Caco-2 (cell line): Measurements from ENCODE around the gene PHETA1. TPM values are rescaled to one million over a fixed set of nuclear protein-coding genes. Genes with fewer than 3 reads are reported as not detected.
"Not testable (repeated sequence)": the region's sequence is repeated elsewhere in the genome, so short reads cannot be mapped to it uniquely, and the experiment has no call there.

Source experiments
- BruUV-seq: library from RNA; stranded (reverse); fragments of 400-500 nt; replicated peaks from 2 replicates; lab custom pipeline; 2021; lab: Mats Ljungman, UMichigan
- CTCF ChIA-PET: fragments of 300-600 bp; sonication (Branson Sonifier 250); formaldehyde crosslinking; loops from one replicate; lab custom pipeline; 2022; ENCODE audit warnings: antibody characterized with exemption; lab: Charles Lee
- POLR2A ChIA-PET: fragments of 300-600 bp; sonication (Branson Sonifier 250); formaldehyde crosslinking; loops from one replicate; lab custom pipeline; 2022; ENCODE audit warnings: antibody characterized with exemption; lab: Charles Lee
- DNase-seq, 2 experiments: peaks; one replicate each; pipeline versions ENCODE4 v3.0.0 to v3.0.0-alpha.2; 2020 to 2022
- H3K27me3 ChIP-seq: replicated peaks from 2 replicates; pipeline ENCODE4 v1.6.0; 2011; ENCODE audit warnings: low read length; ENCODE audit not compliant: control insufficient read depth, insufficient read depth
- H3K36me3 ChIP-seq: 2 replicates; pipeline ENCODE4 v1.5.1; 2011; ENCODE audit warnings: low read length; ENCODE audit not compliant: control insufficient read depth, insufficient read depth
- H3K4me1 ChIP-seq: fragments of 250-450 bp; sonication (Bioruptor Pico); 2 replicates; pipeline ENCODE4 v1.5.1; 2020; ENCODE audit warnings: mild to moderate bottlenecking
- H3K4me3 ChIP-seq: 2 replicates; pipeline ENCODE4 v1.5.1; 2011; ENCODE audit warnings: low read depth, mild to moderate bottlenecking, control low read depth, low read length
- H3K9me3 ChIP-seq: fragments of 250-450 bp; sonication (Bioruptor Pico); 2 replicates; pipeline ENCODE4 v1.5.1; 2020; ENCODE audit warnings: mild to moderate bottlenecking, moderate library complexity
- H3K27ac Mint-ChIP-seq: one replicate; pipeline ENCODE4 v1.8.0; 2022; ENCODE audit warnings: mixed read lengths; ENCODE audit not compliant: unreplicated experiment
- H3K27me3 Mint-ChIP-seq: one replicate; pipeline ENCODE4 v1.8.0; 2022; ENCODE audit warnings: mixed read lengths; ENCODE audit not compliant: insufficient read depth, unreplicated experiment
- H3K36me3 Mint-ChIP-seq: one replicate; pipeline ENCODE4 v1.8.0; 2022; ENCODE audit warnings: mild to moderate bottlenecking, mixed read lengths; ENCODE audit not compliant: insufficient read depth, unreplicated experiment
- H3K4me1 Mint-ChIP-seq: one replicate; pipeline ENCODE4 v1.8.0; 2022; ENCODE audit warnings: low read depth, mixed read lengths; ENCODE audit not compliant: unreplicated experiment
- H3K4me3 Mint-ChIP-seq: one replicate; pipeline ENCODE4 v1.8.0; 2022; ENCODE audit warnings: mild to moderate bottlenecking, moderate library complexity, mixed read lengths; ENCODE audit not compliant: unreplicated experiment
- H3K9me3 Mint-ChIP-seq: one replicate; pipeline ENCODE4 v1.8.0; 2022; ENCODE audit warnings: mixed read lengths; ENCODE audit not compliant: unreplicated experiment
- intact Hi-C: fragments of 100-400 bp; cut with micrococcal nuclease; formaldehyde crosslinking; loops from one replicate; pipeline ENCODE4 v1.10.0; 2022; ENCODE audit not compliant: unreplicated experiment
- total RNA-seq: library from RNA; stranded (reverse); gene quantifications from 2 replicates; pipeline ENCODE4 v1.2.3, GENCODE V29; 2022
- TF ChIP-seq, protein P1 (sequence below), 2 experiments: fragments of 200-600 bp in 1 of 2; IDR thresholded peaks; 1 replicate in 1 of 2; 2 replicates in 1 of 2; pipeline versions ENCODE4 v1.5.1 to v1.8.0; 2011 to 2022; ENCODE audit warnings: antibody characterized with exemption in 1 of 2, control low read depth in 1 of 2, inconsistent platforms in 1 of 2, low read depth in 1 of 2, low read length in 1 of 2, mild to moderate bottlenecking in 1 of 2, moderate library complexity in 1 of 2; ENCODE audit not compliant: insufficient read depth in 1 of 2, severe bottlenecking in 1 of 2, unreplicated experiment in 1 of 2

PHETA1 gene
- total RNA-seq, 1 experiment from 2014 or later = 14.9 TPM

DNA sequence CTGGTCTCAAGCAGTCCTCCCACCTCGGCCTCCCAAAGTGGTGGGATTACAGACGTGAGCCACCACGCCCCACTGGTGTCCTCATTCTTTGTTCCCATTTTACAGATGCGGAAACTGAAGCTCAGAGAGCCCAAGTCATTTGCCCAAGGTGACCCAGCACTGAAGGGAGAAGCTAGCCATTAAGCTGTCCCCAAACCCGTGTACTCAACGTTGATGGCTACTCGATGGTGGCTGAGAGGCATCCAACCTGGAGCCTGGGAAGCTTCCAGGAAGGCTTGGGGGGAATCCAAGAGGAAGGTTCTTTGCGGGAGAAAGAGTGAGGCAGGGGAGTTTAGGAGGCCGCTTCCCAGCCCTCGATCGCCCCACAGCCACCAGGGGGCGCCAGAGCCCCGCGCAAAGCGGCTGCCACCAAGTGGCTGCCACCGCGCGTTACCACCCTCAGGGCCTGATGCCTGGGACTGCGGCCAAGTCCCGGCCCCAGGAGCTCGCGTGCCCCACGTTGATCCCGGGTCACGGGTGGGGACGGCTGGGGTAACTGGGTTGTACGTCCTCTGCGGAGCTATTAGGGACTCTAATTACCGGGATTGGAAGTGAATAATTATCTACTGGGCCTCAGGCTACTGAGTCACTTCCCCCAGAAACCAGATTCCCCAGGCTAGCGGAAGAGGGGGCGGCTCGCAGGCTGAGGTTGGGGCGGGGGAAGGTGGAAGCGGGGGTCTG, 28.0 kb upstream of the PHETA1 start:
- ChIA-PET POLR2A (no interaction called here), CTCF (interaction anchor here (0.6 to 2.7 kb wide), 15 partner anchors 12 to 253 kb away, joined by 3 to 32 read pairs (median 6); partner anchors contain the start of gene PHETA1)
- intact Hi-C loops = loop anchor here (1.0 to 2.0 kb wide), 2 partner anchors 54 to 66 kb away; no protein-coding TSS in a partner anchor
- no TSS peak for BruUV-seq
- no peaks in the 10 kb centered on the region for H3K9me3 Mint-ChIP-seq
- H3K4me1 ChIP-seq = no peaks in the 10 kb centered on the region
- no peaks in the 10 kb centered on the region for H3K27me3 Mint-ChIP-seq
- H3K4me1 Mint-ChIP-seq = no peaks in the 10 kb centered on the region
- H3K36me3 Mint-ChIP-seq = no peaks in the 10 kb centered on the region
- no peak overlapping the region for H3K4me3 ChIP-seq
- DNase-seq = peak; percentile 75 to 91
- H3K27me3 ChIP-seq = no peaks in the 10 kb centered on the region
- H3K36me3 ChIP-seq = no peaks in the 10 kb centered on the region
- H3K4me3 Mint-ChIP-seq = no peak overlapping the region
- peak overlapping the region; percentile 35 for H3K27ac Mint-ChIP-seq
- no peaks in the 10 kb centered on the region for H3K9me3 ChIP-seq
- TF ChIP-seq, protein P1, sequence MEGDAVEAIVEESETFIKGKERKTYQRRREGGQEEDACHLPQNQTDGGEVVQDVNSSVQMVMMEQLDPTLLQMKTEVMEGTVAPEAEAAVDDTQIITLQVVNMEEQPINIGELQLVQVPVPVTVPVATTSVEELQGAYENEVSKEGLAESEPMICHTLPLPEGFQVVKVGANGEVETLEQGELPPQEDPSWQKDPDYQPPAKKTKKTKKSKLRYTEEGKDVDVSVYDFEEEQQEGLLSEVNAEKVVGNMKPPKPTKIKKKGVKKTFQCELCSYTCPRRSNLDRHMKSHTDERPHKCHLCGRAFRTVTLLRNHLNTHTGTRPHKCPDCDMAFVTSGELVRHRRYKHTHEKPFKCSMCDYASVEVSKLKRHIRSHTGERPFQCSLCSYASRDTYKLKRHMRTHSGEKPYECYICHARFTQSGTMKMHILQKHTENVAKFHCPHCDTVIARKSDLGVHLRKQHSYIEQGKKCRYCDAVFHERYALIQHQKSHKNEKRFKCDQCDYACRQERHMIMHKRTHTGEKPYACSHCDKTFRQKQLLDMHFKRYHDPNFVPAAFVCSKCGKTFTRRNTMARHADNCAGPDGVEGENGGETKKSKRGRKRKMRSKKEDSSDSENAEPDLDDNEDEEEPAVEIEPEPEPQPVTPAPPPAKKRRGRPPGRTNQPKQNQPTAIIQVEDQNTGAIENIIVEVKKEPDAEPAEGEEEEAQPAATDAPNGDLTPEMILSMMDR (IDR thresholded peaks at IDR 0.05; ENCODE audit: insufficient read depth in 1 of 2, low read depth in 1 of 2, low read length in 1 of 2, severe bottlenecking in 1 of 2, unreplicated experiment in 1 of 2) = peak; percentile 99 to 100

DNA sequence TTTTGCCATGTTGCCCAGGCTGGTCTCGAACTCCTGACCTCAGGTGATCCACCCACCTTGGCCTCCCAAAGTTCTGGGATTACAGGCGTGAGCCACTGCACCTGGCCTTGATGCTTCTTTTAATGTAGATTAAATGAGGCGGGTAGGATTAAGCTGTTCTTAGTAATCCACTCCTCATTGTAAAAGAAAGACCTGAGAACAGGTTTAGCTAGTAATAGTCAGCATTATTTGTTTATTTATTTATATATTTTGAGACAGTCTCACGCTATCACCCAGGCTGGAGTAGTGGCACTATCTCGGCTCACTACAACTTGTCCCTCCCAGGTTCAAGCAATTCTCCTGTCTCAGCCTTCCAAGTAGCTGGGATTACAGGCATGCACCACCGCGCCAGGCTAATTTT, 27.4 kb upstream of the PHETA1 start:
- H3K4me1 Mint-ChIP-seq, DNase-seq, H3K27ac Mint-ChIP-seq, H3K27me3 ChIP-seq, H3K36me3 ChIP-seq, BruUV-seq, POLR2A ChIA-PET, H3K9me3 ChIP-seq, H3K4me3 Mint-ChIP-seq, H3K36me3 Mint-ChIP-seq, H3K9me3 Mint-ChIP-seq, H3K4me1 ChIP-seq, H3K4me3 ChIP-seq, H3K27me3 Mint-ChIP-seq: not testable (repeated sequence)
- CTCF ChIA-PET = interaction anchor here (1.1 to 2.7 kb wide), 6 partner anchors 16 to 252 kb away, joined by 3 to 32 read pairs (median 6); partner anchors contain the start of gene PHETA1
- intact Hi-C loops = loop anchor here (2.0 kb wide), 1 partner anchor 65 kb away; no protein-coding TSS in a partner anchor

DNA sequence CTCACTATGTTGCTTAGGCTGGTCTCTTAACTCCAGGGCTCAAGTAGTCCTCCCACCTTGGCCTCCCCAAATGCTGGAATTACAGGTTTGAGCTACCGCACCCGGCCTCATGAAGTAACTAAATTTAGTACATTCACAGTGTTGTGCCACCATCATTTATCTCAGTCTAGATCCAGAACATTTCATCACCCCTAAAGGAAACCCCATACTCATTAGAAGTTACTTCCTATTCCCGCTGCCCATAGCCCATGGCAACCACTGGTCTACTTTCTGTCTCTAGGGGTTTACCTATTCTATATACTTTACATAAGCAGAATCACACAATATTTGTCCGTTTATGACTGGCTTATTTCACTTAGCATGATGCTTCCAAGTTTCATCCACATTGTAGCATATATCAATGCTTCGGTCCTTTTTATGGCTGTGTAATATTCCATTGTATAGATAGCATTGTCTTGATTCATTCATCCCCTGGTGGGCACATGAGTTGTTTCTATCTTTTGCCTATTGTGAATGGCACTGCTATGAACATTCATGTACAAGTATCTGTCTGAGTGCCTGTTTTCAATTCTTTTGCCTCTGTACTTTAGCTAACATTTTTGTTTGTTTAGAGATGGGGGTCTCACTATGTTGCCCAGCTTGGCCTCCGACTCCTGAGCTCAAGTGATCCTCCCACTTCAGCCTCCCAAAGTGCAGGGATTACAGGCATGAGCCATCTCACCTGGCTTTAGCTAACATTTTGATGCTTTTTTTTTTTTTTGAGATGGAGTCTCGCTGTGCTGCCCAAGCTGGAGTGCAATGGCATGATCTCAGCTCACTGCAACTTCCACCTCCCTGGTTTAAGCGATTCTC, 26.7 kb upstream of the PHETA1 start:
- Mint-ChIP-seq H3K36me3 (no peaks in the 10 kb centered on the region), H3K27me3 (no peaks in the 10 kb centered on the region), H3K4me3 (no peak overlapping the region), H3K4me1 (no peaks in the 10 kb centered on the region), H3K27ac (no peak overlapping the region), H3K9me3 (no peaks in the 10 kb centered on the region)
- TF ChIP-seq, protein P1 (IDR thresholded peaks at IDR 0.05; ENCODE audit: insufficient read depth in 1 of 2, low read depth in 1 of 2, low read length in 1 of 2, severe bottlenecking in 1 of 2, unreplicated experiment in 1 of 2) = no peak
- Histone ChIP-seq H3K4me3 (no peak overlapping the region), H3K27me3 (no peaks in the 10 kb centered on the region), H3K36me3 (no peaks in the 10 kb centered on the region), H3K4me1 (no peaks in the 10 kb centered on the region), H3K9me3 (no peaks in the 10 kb centered on the region)
- ChIA-PET POLR2A (no interaction called here), CTCF (interaction anchor here (2.7 kb wide), 1 partner anchor 56 kb away, joined by 32 read pairs; no protein-coding TSS in a partner anchor)
- intact Hi-C loops = loop anchor here (2.0 kb wide), 1 partner anchor 65 kb away; no protein-coding TSS in a partner anchor
- BruUV-seq = no TSS peak
- DNase-seq = no peak
